ENCODE results near the gene FITM1. TPM values are rescaled to one million over a fixed set of nuclear protein-coding genes. Genes with fewer than 3 reads are reported as not detected.

Gene FITM1
- total and polyA plus RNA-seq, 12 donors, result 77.0 to 247 (median 131) TPM

DNA sequence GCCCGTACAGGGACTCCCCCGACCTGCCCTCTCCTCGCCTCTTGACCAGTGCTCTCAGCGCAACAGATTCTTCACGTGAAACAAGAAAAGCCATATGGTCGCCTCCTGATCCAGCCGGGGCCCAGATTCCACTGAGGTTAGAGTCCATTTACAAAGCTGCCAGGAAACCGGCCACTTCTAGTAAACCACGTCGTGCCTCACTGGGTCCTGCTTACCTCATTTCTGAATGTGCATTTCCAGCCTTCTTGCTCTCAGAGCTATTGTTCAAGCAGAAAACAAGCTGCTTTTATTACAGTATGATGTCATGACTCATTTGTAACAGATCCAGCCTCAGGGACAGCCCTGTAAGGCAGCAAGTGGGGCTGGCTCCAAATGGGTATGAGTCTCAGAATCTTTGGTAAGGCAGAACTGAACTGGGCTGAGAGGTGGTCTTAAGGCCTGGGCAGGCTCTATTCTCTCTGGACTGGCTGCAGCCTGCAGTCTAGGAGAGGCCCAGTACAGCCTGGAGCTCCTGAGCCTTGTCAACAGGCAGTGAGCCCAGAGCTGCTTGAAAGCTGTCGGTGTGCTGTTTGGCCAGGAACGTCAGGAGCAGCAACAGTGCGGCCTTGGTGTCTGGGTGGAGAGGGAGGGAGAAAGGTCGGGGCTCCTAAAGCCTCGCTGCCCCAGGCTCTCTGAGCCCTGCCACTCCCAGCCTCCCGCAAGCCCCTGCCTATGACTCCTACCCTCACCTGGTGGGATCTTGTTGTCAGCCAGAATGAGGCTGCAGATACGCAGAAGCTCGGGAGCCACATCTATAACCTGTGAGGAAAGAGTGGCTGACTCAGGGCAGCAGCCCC, 49.7 kb downstream of the FITM1 start:
- Histone ChIP-seq H3K9me3 (no peaks in the 10 kb centered on the region), H3K27ac (peak overlapping the region; percentile 31 to 77 (median 64)), H3K36me3 (peaks cover 0 to 99% (median 43%) of the 10 kb centered on the region in 9 donors), H3K27me3 (no peaks in the 10 kb centered on the region), H3K4me1 (peaks cover 0 to 19% (median 12%) of the 10 kb centered on the region in 9 donors), H3K4me3 (no peak overlapping the region)
- ATAC-seq (peak in 7 of 8 donors; percentile 18 to 79 (median 43)), DNase-seq (no peak)
- intact Hi-C loops (cut with DNase I), result no loop called here
- 77 to 84% methylated on average over 18 of the region's 18 CpGs for WGBS, 2 donors
- TF ChIP-seq, protein P1, sequence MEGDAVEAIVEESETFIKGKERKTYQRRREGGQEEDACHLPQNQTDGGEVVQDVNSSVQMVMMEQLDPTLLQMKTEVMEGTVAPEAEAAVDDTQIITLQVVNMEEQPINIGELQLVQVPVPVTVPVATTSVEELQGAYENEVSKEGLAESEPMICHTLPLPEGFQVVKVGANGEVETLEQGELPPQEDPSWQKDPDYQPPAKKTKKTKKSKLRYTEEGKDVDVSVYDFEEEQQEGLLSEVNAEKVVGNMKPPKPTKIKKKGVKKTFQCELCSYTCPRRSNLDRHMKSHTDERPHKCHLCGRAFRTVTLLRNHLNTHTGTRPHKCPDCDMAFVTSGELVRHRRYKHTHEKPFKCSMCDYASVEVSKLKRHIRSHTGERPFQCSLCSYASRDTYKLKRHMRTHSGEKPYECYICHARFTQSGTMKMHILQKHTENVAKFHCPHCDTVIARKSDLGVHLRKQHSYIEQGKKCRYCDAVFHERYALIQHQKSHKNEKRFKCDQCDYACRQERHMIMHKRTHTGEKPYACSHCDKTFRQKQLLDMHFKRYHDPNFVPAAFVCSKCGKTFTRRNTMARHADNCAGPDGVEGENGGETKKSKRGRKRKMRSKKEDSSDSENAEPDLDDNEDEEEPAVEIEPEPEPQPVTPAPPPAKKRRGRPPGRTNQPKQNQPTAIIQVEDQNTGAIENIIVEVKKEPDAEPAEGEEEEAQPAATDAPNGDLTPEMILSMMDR (IDR thresholded peaks at IDR 0.05), result no peak

DNA sequence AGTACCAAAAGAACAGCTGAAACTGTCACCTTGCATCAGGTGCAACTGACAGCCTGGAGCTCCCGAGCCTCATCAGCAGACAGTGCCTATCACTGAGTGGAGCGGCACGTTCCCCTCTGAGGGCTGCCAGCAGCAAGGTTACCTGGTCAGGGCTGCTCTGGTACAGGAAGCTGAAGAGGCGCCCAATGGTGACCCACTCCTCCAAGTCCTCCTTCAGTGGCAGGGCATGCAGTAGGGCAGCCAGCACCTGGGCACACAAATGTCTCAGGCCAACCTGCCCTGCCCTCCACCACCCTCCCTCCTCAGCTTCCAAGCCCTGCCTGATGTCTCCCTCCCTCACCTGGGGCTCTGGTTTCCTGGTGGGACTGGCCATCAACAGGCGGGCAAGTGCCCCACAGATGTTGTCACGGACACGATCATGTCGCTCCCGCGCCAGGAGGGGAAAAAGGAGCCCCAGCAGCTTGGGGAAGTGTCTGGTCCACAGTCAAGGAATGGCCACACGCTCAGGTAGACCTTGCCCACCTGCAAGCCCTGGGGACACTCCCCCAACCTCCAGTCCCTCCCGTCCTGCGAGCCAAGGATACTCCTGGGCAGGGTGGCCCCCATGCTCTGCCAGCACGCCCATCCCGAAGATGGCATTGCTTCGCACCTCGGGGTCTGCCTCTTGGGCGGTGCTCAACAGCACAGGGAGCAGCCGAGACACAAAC, 51.1 kb downstream of the FITM1 start:
- Histone ChIP-seq H3K4me1 (peaks cover 0 to 19% (median 12%) of the 10 kb centered on the region in 9 donors), H3K4me3 (no peak overlapping the region), H3K9me3 (no peaks in the 10 kb centered on the region), H3K27ac (no peak overlapping the region), H3K27me3 (no peaks in the 10 kb centered on the region), H3K36me3 (peaks cover 0 to 100% (median 43%) of the 10 kb centered on the region in 9 donors)
- ATAC-seq (no peak), DNase-seq (no peak)
- TF ChIP-seq, protein P1 (IDR thresholded peaks at IDR 0.05), result no peak
- intact Hi-C loops (cut with DNase I), result no loop called here
- WGBS, 2 donors, result 90 to 92% methylated on average over 19 of the region's 19 CpGs

Small RNA genes within 50 kb of the gene (microRNA-seq; reads per million reads assigned to microRNA genes)
- gene MIR7703, result 0 reads per million in 2 donors

Other genes with a start within 250 kb of the FITM1 start
Only the 30 nearest of the 31 such genes appear.
- 10 to 100 TPM; 24.9 to 37.5 (median 30.7) TPM for gene DHRS4, start 176.9 kb upstream of the FITM1 start, total RNA-seq
- gene DHRS4, start 176.9 kb upstream of the FITM1 start, polyA plus RNA-seq, result 10 to 100 TPM; 31.1 to 66.7 TPM
- gene DHRS4L2, start 141.7 kb upstream of the FITM1 start, total RNA-seq, result 10 to 100 TPM; 22.9 to 38.0 (median 30.7) TPM
- 10 to 100 TPM; 25.5 to 52.4 TPM for gene DHRS4L2, start 141.7 kb upstream of the FITM1 start, polyA plus RNA-seq
- under 1 TPM in 7 of 10 donors, not detected in 3; 0.06 to 0.31 (median 0.08) TPM for gene CARMIL3, start 78.7 kb upstream of the FITM1 start, total RNA-seq
- under 1 TPM; 0.13 to 0.44 TPM for gene CARMIL3, start 78.7 kb upstream of the FITM1 start, polyA plus RNA-seq
- gene CPNE6, start 59.1 kb upstream of the FITM1 start, total RNA-seq, result under 1 TPM in 4 of 10 donors, not detected in 6; 0.12 to 0.64 (median 0.41) TPM
- gene CPNE6, start 59.1 kb upstream of the FITM1 start, polyA plus RNA-seq, result not detected
- 1 to 10 TPM in 9 of 10 donors, under 1 TPM in 1; 0.75 to 6.8 (median 2.6) TPM for gene PCK2, start 36.3 kb upstream of the FITM1 start, total RNA-seq
- gene PCK2, start 36.3 kb upstream of the FITM1 start, polyA plus RNA-seq, result 1 to 10 TPM; 2.5 to 7.3 TPM
- 10 to 100 TPM; 62.2 to 99.7 (median 73.0) TPM for gene DCAF11, start 15.9 kb upstream of the FITM1 start, total RNA-seq
- 10 to 100 TPM; 19.7 to 72.7 TPM for gene DCAF11, start 15.9 kb upstream of the FITM1 start, polyA plus RNA-seq
- gene NRL, start 15.7 kb upstream of the FITM1 start, total RNA-seq, result 1 to 10 TPM; 1.7 to 3.5 (median 2.2) TPM
- gene NRL, start 15.7 kb upstream of the FITM1 start, polyA plus RNA-seq, result 1 to 10 TPM; 1.5 to 3.3 TPM
- 100 to 1,000 TPM in 5 of 10 donors, 10 to 100 TPM in 5; 84.3 to 341 (median 100.0) TPM for gene PSME1, start 5.5 kb downstream of the FITM1 start, total RNA-seq
- 100 to 1,000 TPM; 138 to 149 TPM for gene PSME1, start 5.5 kb downstream of the FITM1 start, polyA plus RNA-seq
- 10 to 100 TPM; 10.2 to 18.8 (median 13.3) TPM for gene EMC9, start 10.9 kb downstream of the FITM1 start, total RNA-seq
- 10 to 100 TPM; 27.2 to 44.3 TPM for gene EMC9, start 10.9 kb downstream of the FITM1 start, polyA plus RNA-seq
- 100 to 1,000 TPM in 3 of 10 donors, 10 to 100 TPM in 7; 62.6 to 347 (median 85.0) TPM for gene PSME2, start 16.0 kb downstream of the FITM1 start, total RNA-seq
- gene PSME2, start 16.0 kb downstream of the FITM1 start, polyA plus RNA-seq, result 100 to 1,000 TPM; 124 to 290 TPM
- gene RNF31, start 16.8 kb downstream of the FITM1 start, total RNA-seq, result 10 to 100 TPM; 27.5 to 52.6 (median 34.8) TPM
- 10 to 100 TPM; 39.4 to 92.9 TPM for gene RNF31, start 16.8 kb downstream of the FITM1 start, polyA plus RNA-seq
- gene IRF9, start 30.6 kb downstream of the FITM1 start, total RNA-seq, result 100 to 1,000 TPM in 1 of 10 donors, 10 to 100 TPM in 9; 17.7 to 147 (median 36.7) TPM
- gene IRF9, start 30.6 kb downstream of the FITM1 start, polyA plus RNA-seq, result 10 to 100 TPM; 28.2 to 64.1 TPM
- 1 to 10 TPM; 2.5 to 7.0 (median 4.3) TPM for gene REC8, start 41.4 kb downstream of the FITM1 start, total RNA-seq
- gene REC8, start 41.4 kb downstream of the FITM1 start, polyA plus RNA-seq, result 10 to 100 TPM in 1 of 2 donors, 1 to 10 TPM in 1; 2.5 to 17.7 TPM
- gene IPO4, start 58.2 kb downstream of the FITM1 start, total RNA-seq, result 10 to 100 TPM; 10.1 to 22.5 (median 12.6) TPM
- 10 to 100 TPM in 1 of 2 donors, 1 to 10 TPM in 1; 4.4 to 23.8 TPM for gene IPO4, start 58.2 kb downstream of the FITM1 start, polyA plus RNA-seq
- gene TM9SF1, start 64.8 kb downstream of the FITM1 start, total RNA-seq, result 10 to 100 TPM; 14.2 to 31.3 (median 18.7) TPM
- 10 to 100 TPM; 10.8 to 36.4 TPM for gene TM9SF1, start 64.8 kb downstream of the FITM1 start, polyA plus RNA-seq
- gene TSSK4, start 75.0 kb downstream of the FITM1 start, total RNA-seq, result under 1 TPM in 1 of 10 donors, not detected in 9; 0.28 TPM
- under 1 TPM in 1 of 2 donors, not detected in 1; 0.22 TPM for gene TSSK4, start 75.0 kb downstream of the FITM1 start, polyA plus RNA-seq
- 10 to 100 TPM; 23.4 to 35.3 (median 29.4) TPM for gene CHMP4A, start 82.8 kb downstream of the FITM1 start, total RNA-seq
- 10 to 100 TPM; 34.3 to 80.8 TPM for gene CHMP4A, start 82.8 kb downstream of the FITM1 start, polyA plus RNA-seq
- 10 to 100 TPM; 13.9 to 22.9 (median 18.9) TPM for gene MDP1, start 85.4 kb downstream of the FITM1 start, total RNA-seq
- 10 to 100 TPM; 23.0 to 23.5 TPM for gene MDP1, start 85.4 kb downstream of the FITM1 start, polyA plus RNA-seq
- 100 to 1,000 TPM; 178 to 228 (median 199) TPM for gene NEDD8, start 101.7 kb downstream of the FITM1 start, total RNA-seq
- 100 to 1,000 TPM; 154 to 325 TPM for gene NEDD8, start 101.7 kb downstream of the FITM1 start, polyA plus RNA-seq
- 10 to 100 TPM; 28.6 to 46.9 (median 33.5) TPM for gene GMPR2, start 102.3 kb downstream of the FITM1 start, total RNA-seq
- gene GMPR2, start 102.3 kb downstream of the FITM1 start, polyA plus RNA-seq, result 10 to 100 TPM; 26.4 to 27.3 TPM
- gene TINF2, start 112.0 kb downstream of the FITM1 start, total RNA-seq, result 10 to 100 TPM; 36.8 to 56.4 (median 40.5) TPM
- gene TINF2, start 112.0 kb downstream of the FITM1 start, polyA plus RNA-seq, result 10 to 100 TPM; 19.3 to 44.0 TPM
- gene TGM1, start 132.5 kb downstream of the FITM1 start, total RNA-seq, result 1 to 10 TPM in 1 of 10 donors, under 1 TPM in 9; 0.17 to 2.2 (median 0.65) TPM
- gene TGM1, start 132.5 kb downstream of the FITM1 start, polyA plus RNA-seq, result under 1 TPM; 0.51 to 0.87 TPM
- 10 to 100 TPM; 17.4 to 30.0 (median 19.6) TPM for gene RABGGTA, start 140.9 kb downstream of the FITM1 start, total RNA-seq
- gene RABGGTA, start 140.9 kb downstream of the FITM1 start, polyA plus RNA-seq, result 10 to 100 TPM; 30.6 to 37.9 TPM
- 10 to 100 TPM in 4 of 10 donors, 1 to 10 TPM in 6; 6.9 to 11.1 (median 9.0) TPM for gene DHRS1, start 169.1 kb downstream of the FITM1 start, total RNA-seq
- gene DHRS1, start 169.1 kb downstream of the FITM1 start, polyA plus RNA-seq, result 10 to 100 TPM in 1 of 2 donors, 1 to 10 TPM in 1; 8.5 to 11.6 TPM
- gene NOP9, start 169.2 kb downstream of the FITM1 start, total RNA-seq, result 10 to 100 TPM; 22.0 to 31.9 (median 27.3) TPM
- 10 to 100 TPM; 10.7 to 10.8 TPM for gene NOP9, start 169.2 kb downstream of the FITM1 start, polyA plus RNA-seq
- gene CIDEB, start 177.3 kb downstream of the FITM1 start, total RNA-seq, result 1 to 10 TPM; 1.9 to 6.0 (median 3.5) TPM
- 1 to 10 TPM; 4.3 to 4.8 TPM for gene CIDEB, start 177.3 kb downstream of the FITM1 start, polyA plus RNA-seq
- 1 to 10 TPM in 7 of 10 donors, under 1 TPM in 3; 0.68 to 2.4 (median 1.3) TPM for gene LTB4R2, start 179.5 kb downstream of the FITM1 start, total RNA-seq
- gene LTB4R2, start 179.5 kb downstream of the FITM1 start, polyA plus RNA-seq, result under 1 TPM; 0.51 to 0.90 TPM
- gene LTB4R, start 180.8 kb downstream of the FITM1 start, total RNA-seq, result 1 to 10 TPM in 7 of 10 donors, under 1 TPM in 3; 0.76 to 3.1 (median 1.8) TPM
- gene LTB4R, start 180.8 kb downstream of the FITM1 start, polyA plus RNA-seq, result 1 to 10 TPM; 3.2 to 3.7 TPM
- 10 to 100 TPM; 17.4 to 37.0 (median 22.9) TPM for gene ADCY4, start 204.4 kb downstream of the FITM1 start, total RNA-seq
- gene ADCY4, start 204.4 kb downstream of the FITM1 start, polyA plus RNA-seq, result 100 to 1,000 TPM in 1 of 2 donors, 10 to 100 TPM in 1; 23.1 to 104 TPM
- gene RIPK3, start 209.3 kb downstream of the FITM1 start, total RNA-seq, result 1 to 10 TPM; 1.7 to 4.9 (median 3.5) TPM
- gene RIPK3, start 209.3 kb downstream of the FITM1 start, polyA plus RNA-seq, result 1 to 10 TPM; 4.9 to 7.1 TPM